GM18873 (cell line): ENCODE results near the gene ARMC6.
A peak's percentile ranks its signal among the peaks of the same experiment; 100 is the strongest.

Experiments
- ATAC-seq: cut with Tn5 transposase; IDR thresholded peaks from one replicate; pipeline ENCODE4 v1.9.1; 2021; ENCODE audit warnings: mild to moderate bottlenecking, moderate library complexity, moderate number of reproducible peaks; ENCODE audit not compliant: unreplicated experiment, low FRiP score

The ARMC6 gene

GRCh38 chr19:19053508-19054314, 20.3 kb downstream of the ARMC6 start:
- ATAC-seq: no peak

GRCh38 chr19:19054315-19054938, 21.0 kb downstream of the ARMC6 start:
- ATAC-seq: no peak

- no peak for ATAC-seq
Observed at GRCh38 chr19:19054939-19055440, 21.6 kb downstream of the ARMC6 start.

- no peak for ATAC-seq
Observed at GRCh38 chr19:19055701-19056100, 22.3 kb downstream of the ARMC6 start.

- no peak for ATAC-seq
Observed at GRCh38 chr19:19056636-19057275, 23.4 kb downstream of the ARMC6 start.

- ATAC-seq: no peak
Observed at GRCh38 chr19:19057317-19057716, 23.9 kb downstream of the ARMC6 start.

- ATAC-seq: no peak
Observed at GRCh38 chr19:19057720-19058119, 24.3 kb downstream of the ARMC6 start.

GRCh38 chr19:19059018-19059836, 25.8 kb downstream of the ARMC6 start:
- ATAC-seq: no peak

- no peak for ATAC-seq
Observed at GRCh38 chr19:19059837-19060611, 26.6 kb downstream of the ARMC6 start.

GRCh38 chr19:19061506-19061905, 28.1 kb downstream of the ARMC6 start:
- ATAC-seq: no peak

- ATAC-seq: no peak
Observed at GRCh38 chr19:19062454-19063182, 29.2 kb downstream of the ARMC6 start.

GRCh38 chr19:19063183-19064097, 30.0 kb downstream of the ARMC6 start, which contains the start of gene SLC25A42:
SLC25A42 (plus strand) TSS chr19:19063994; CDS start chr19:19096125, 32,131 bp downstream.
- ATAC-seq: peak; percentile 92

GRCh38 chr19:19064098-19064722, 30.8 kb downstream of the ARMC6 start:
- ATAC-seq: no peak

GRCh38 chr19:19064811-19065745, 31.7 kb downstream of the ARMC6 start:
- no peak for ATAC-seq

- ATAC-seq: no peak
Observed at GRCh38 chr19:19067276-19068072, 34.1 kb downstream of the ARMC6 start.
